ENCODE data around the gene GARNL3.

GARNL3 gene

GRCh38 chr9:127334725-127335124 lies 70.2 kb downstream of the GARNL3 start:
- TF ChIP-seq CTCF (IDR thresholded peaks at IDR 0.05; ENCODE audit: insufficient read depth, low read depth, low read length, missing control alignments) = no peak
- H3K4me3 ChIP-seq (ENCODE audit: low read length) = no peak overlapping the region
- no peak for DNase-seq (ENCODE audit: low read depth)

GRCh38 chr9:127336086-127336485 lies 71.5 kb downstream of the GARNL3 start:
- DNase-seq (ENCODE audit: low read depth) = no peak
- H3K4me3 ChIP-seq (ENCODE audit: low read length) = no peak overlapping the region
- no peak for TF ChIP-seq CTCF (IDR thresholded peaks at IDR 0.05; ENCODE audit: insufficient read depth, low read depth, low read length, missing control alignments)

GRCh38 chr9:127336506-127337352 lies 72.2 kb downstream of the GARNL3 start:
- no peak overlapping the region for H3K4me3 ChIP-seq (ENCODE audit: low read length)
- no peak for TF ChIP-seq CTCF (IDR thresholded peaks at IDR 0.05; ENCODE audit: insufficient read depth, low read depth, low read length, missing control alignments)
- peak; percentile 93 for DNase-seq (ENCODE audit: low read depth)

- H3K4me3 ChIP-seq (ENCODE audit: low read length) = no peak overlapping the region
- DNase-seq (ENCODE audit: low read depth) = no peak
- no peak for TF ChIP-seq CTCF (IDR thresholded peaks at IDR 0.05; ENCODE audit: insufficient read depth, low read depth, low read length, missing control alignments)
Measured at GRCh38 chr9:127340721-127341120, 76.1 kb downstream of the GARNL3 start.

- DNase-seq (ENCODE audit: low read depth) = no peak
- no peak overlapping the region for H3K4me3 ChIP-seq (ENCODE audit: low read length)
- no peak for TF ChIP-seq CTCF (IDR thresholded peaks at IDR 0.05; ENCODE audit: insufficient read depth, low read depth, low read length, missing control alignments)
Measured at GRCh38 chr9:127341152-127341551, 76.6 kb downstream of the GARNL3 start.

- H3K4me3 ChIP-seq (ENCODE audit: low read length) = no peak overlapping the region
- TF ChIP-seq CTCF (IDR thresholded peaks at IDR 0.05; ENCODE audit: insufficient read depth, low read depth, low read length, missing control alignments) = no peak
- DNase-seq (ENCODE audit: low read depth) = no peak
Measured at GRCh38 chr9:127344368-127345000, 79.9 kb downstream of the GARNL3 start.

All from epithelial cell of esophagus (primary cell).